Measurements from ENCODE around the gene SIGLEC7.

Gene SIGLEC7

DNA sequence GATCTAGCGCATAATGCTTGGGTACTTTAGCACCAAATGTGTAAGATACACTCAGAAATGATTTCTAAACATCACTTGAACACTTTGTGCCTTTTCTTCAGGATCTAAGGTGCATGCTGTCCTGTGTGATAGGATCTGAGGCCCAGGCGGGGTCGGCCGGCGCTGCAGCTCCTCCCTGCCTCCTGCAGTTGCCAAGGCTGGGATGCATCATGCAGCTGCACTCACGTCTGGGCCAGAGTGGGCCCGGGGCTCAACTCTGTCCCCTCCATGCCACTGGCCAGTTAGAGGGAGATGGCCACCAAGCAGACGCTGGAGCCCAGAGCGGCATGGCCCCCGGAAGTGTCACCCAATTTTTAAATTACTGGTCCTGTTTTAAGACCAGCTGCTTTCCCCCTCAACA lies 53.5 kb downstream of the SIGLEC7 start:
- H3K4me1 ChIP-seq (ENCODE audit: control insufficient read depth in 1 of 2, insufficient read depth in 1 of 2, low read depth in 1 of 2, low read length in 1 of 2) = no peaks in the 10 kb centered on the region
- no peaks in the 10 kb centered on the region for H3K9me3 ChIP-seq
- H3K27me3 ChIP-seq = peaks cover 5% of the 10 kb centered on the region
- TF ChIP-seq, protein P1, sequence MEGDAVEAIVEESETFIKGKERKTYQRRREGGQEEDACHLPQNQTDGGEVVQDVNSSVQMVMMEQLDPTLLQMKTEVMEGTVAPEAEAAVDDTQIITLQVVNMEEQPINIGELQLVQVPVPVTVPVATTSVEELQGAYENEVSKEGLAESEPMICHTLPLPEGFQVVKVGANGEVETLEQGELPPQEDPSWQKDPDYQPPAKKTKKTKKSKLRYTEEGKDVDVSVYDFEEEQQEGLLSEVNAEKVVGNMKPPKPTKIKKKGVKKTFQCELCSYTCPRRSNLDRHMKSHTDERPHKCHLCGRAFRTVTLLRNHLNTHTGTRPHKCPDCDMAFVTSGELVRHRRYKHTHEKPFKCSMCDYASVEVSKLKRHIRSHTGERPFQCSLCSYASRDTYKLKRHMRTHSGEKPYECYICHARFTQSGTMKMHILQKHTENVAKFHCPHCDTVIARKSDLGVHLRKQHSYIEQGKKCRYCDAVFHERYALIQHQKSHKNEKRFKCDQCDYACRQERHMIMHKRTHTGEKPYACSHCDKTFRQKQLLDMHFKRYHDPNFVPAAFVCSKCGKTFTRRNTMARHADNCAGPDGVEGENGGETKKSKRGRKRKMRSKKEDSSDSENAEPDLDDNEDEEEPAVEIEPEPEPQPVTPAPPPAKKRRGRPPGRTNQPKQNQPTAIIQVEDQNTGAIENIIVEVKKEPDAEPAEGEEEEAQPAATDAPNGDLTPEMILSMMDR (IDR thresholded peaks at IDR 0.05) = no peak
- H3K36me3 ChIP-seq = no peaks in the 10 kb centered on the region
- no peak overlapping the region for H3K4me3 ChIP-seq (ENCODE audit: low read depth in 1 of 2, low read length in 1 of 2)
- H3K27ac ChIP-seq = no peak overlapping the region

GRCh38 chr19:51196181-51196580 lies 54.1 kb downstream of the SIGLEC7 start:
- H3K4me1 ChIP-seq (ENCODE audit: control insufficient read depth in 1 of 2, insufficient read depth in 1 of 2, low read depth in 1 of 2, low read length in 1 of 2) = no peaks in the 10 kb centered on the region
- H3K36me3 ChIP-seq = no peaks in the 10 kb centered on the region
- peaks cover 5% of the 10 kb centered on the region for H3K27me3 ChIP-seq
- H3K9me3 ChIP-seq = no peaks in the 10 kb centered on the region
- TF ChIP-seq, protein P1 (IDR thresholded peaks at IDR 0.05) = no peak
- H3K4me3 ChIP-seq (ENCODE audit: low read depth in 1 of 2, low read length in 1 of 2) = no peak overlapping the region
- no peak overlapping the region for H3K27ac ChIP-seq

DNA sequence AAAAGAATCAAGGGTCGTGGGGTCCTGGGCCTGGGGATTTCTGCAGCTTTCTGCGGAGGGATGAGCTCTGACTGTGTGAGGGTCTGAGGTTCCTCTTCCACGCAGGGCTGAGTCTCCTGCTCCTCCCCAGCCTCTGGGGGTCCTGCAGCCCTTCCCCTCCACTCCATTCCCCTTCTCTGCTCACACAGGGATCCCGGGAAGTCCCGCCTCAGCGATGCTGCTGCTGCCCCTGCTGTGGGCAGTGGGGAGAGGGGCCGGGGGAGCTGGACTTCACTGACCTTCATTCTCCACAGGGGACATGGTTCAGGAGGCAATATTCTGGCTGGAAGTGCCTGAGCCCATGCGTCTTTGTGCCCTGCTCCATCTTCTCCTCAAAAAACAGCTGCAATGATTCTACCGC lies 56.5 kb downstream of the SIGLEC7 start:
- Histone ChIP-seq H3K27ac (no peak overlapping the region), H3K36me3 (no peaks in the 10 kb centered on the region)

DNA sequence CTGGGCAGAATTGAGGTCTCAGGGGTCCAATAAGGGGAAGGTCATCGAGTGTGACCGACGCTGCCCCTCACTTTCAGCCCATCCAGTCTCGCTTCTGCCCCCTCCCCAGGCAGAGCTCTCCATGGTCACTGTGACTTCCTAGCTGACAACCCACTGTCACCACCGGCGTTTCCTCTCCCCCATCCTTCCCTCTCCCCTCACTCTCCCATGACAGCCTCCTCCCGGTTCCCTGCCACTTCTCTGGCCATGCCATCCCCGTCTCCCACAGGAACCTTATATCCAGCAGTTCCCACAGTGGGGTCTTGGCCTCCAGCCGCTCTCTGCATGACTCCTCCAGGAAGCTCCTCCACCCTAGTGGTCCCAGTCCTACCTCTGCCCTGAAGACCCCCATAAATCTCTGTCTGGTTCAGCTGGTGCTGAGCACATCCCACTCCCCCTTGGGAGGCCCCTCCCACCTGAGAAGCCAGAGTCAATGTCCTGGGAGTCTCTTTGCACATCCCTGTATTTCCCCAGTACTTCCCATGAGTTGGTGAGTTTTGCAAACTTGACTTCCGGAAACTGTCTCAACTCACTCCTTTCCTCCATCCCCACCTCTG lies 58.1 kb downstream of the SIGLEC7 start:
- Histone ChIP-seq H3K36me3 (no peaks in the 10 kb centered on the region), H3K4me3 (ENCODE audit: low read depth in 1 of 2, low read length in 1 of 2) (no peak overlapping the region), H3K27me3 (peaks cover 5% of the 10 kb centered on the region), H3K27ac (no peak overlapping the region), H3K9me3 (no peaks in the 10 kb centered on the region), H3K4me1 (ENCODE audit: control insufficient read depth in 1 of 2, insufficient read depth in 1 of 2, low read depth in 1 of 2, low read length in 1 of 2) (peaks cover 14 to 16% of the 10 kb centered on the region in 2 experiments)
- TF ChIP-seq, protein P1 (IDR thresholded peaks at IDR 0.05) = no peak

More for the DNA sequence above, 56.5 kb downstream of the SIGLEC7 start:
- Histone ChIP-seq H3K4me1 (ENCODE audit: control insufficient read depth in 1 of 2, insufficient read depth in 1 of 2, low read depth in 1 of 2, low read length in 1 of 2) (peaks cover 6 to 7% of the 10 kb centered on the region in 2 experiments), H3K27me3 (peaks cover 5% of the 10 kb centered on the region), H3K9me3 (no peaks in the 10 kb centered on the region), H3K4me3 (ENCODE audit: low read depth in 1 of 2, low read length in 1 of 2) (no peak overlapping the region)
- TF ChIP-seq, protein P1 (IDR thresholded peaks at IDR 0.05) = no peak

- Histone ChIP-seq H3K9me3 (no peaks in the 10 kb centered on the region), H3K27ac (no peak overlapping the region), H3K36me3 (no peaks in the 10 kb centered on the region), H3K27me3 (no peaks in the 10 kb centered on the region), H3K4me1 (ENCODE audit: control insufficient read depth in 1 of 2, insufficient read depth in 1 of 2, low read depth in 1 of 2, low read length in 1 of 2) (peaks cover 14 to 16% of the 10 kb centered on the region in 2 experiments), H3K4me3 (ENCODE audit: low read depth in 1 of 2, low read length in 1 of 2) (no peak overlapping the region)
- TF ChIP-seq, protein P1 (IDR thresholded peaks at IDR 0.05) = no peak
Measured at GRCh38 chr19:51201712-51202111, 59.6 kb downstream of the SIGLEC7 start.

Measured in neutrophil (primary cell).